GM19455 (cell line): ENCODE measurements around the gene B2M.
"Not testable (repeated sequence)": the region's sequence is repeated elsewhere in the genome, so short reads cannot be mapped to it uniquely, and the experiment has no call there.

Source experiments
- ATAC-seq: cut with Tn5 transposase; IDR thresholded peaks from one replicate; pipeline ENCODE4 v1.9.1; 2021; ENCODE audit not compliant: unreplicated experiment

The B2M gene

DNA sequence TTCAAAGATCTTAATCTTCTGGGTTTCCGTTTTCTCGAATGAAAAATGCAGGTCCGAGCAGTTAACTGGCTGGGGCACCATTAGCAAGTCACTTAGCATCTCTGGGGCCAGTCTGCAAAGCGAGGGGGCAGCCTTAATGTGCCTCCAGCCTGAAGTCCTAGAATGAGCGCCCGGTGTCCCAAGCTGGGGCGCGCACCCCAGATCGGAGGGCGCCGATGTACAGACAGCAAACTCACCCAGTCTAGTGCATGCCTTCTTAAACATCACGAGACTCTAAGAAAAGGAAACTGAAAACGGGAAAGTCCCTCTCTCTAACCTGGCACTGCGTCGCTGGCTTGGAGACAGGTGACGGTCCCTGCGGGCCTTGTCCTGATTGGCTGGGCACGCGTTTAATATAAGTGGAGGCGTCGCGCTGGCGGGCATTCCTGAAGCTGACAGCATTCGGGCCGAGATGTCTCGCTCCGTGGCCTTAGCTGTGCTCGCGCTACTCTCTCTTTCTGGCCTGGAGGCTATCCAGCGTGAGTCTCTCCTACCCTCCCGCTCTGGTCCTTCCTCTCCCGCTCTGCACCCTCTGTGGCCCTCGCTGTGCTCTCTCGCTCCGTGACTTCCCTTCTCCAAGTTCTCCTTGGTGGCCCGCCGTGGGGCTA, at the start of gene B2M, which contains the start of gene PATL2:
TSS of gene B2M (plus strand) at position 422 of the 647 bp plus-strand sequence. CDS start at position 452, 30 bp downstream.
TSS of gene PATL2 (minus strand) at position 228 of the 647 bp plus-strand sequence. CDS start 34,833 bp downstream, outside the sequence.
- ATAC-seq = peak; percentile 80

DNA sequence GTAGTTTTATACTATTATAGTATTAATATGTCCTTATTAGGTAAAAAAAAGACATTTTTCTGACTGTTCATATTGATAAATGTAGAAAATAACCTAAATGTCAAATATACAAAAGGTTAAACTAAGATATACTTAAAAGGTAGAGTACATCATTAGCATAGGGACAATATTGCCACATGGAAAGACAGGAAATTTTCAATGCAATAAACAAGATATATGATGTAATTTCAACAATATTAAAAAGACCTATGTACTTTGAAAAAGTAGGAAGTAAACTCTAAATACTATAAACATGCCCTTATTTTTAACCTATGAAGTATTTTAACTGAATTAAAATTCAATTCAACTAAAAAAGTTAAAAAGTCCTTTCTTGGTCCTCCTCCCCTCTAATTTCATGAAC, 49.7 kb upstream of the B2M start:
- ATAC-seq = no peak

DNA sequence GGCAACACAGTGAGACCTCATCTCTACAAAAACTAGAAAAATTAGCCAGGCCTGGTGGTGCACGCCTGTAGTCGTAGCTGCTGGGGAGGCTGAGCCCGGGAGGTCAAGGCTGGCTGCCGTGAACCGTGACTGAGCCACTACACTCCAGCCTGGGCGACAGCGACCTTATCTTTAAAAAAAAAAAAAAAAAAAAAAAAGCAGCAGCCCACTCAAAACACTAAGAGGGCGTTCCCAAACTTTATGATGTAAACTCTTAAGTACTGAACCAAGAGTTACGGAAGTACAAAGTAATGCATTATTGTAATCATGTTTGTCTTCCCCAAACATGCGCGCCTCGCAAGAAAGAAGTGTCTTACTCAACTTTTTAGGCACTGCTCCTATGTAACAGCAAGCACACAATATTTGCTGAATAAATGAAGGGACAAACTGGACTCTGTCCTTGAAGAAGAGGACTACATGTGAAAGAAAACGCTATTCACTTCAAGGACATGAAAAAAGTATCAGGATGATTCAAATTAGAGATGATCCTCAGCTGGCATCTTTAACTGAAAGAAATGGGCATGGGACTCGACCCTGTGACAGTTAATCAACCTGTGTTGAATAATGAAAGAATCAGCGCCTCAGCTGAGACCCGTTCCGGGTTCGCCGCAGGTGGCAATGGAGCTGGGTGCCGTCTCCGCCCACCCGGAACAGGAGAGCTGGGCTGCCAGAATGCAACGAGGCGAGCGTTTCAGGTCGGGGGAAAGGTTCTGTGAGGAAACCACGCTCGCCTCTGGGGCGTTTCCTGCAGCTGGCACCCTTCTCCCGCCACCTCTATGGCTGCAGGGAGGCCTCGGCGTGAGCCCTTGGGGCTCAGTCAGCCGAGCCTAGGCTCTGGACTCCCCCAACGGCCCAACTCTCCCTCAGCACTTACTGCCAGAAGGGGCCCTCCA, 48.6 kb upstream of the B2M start:
- ATAC-seq = peak; percentile 55

DNA sequence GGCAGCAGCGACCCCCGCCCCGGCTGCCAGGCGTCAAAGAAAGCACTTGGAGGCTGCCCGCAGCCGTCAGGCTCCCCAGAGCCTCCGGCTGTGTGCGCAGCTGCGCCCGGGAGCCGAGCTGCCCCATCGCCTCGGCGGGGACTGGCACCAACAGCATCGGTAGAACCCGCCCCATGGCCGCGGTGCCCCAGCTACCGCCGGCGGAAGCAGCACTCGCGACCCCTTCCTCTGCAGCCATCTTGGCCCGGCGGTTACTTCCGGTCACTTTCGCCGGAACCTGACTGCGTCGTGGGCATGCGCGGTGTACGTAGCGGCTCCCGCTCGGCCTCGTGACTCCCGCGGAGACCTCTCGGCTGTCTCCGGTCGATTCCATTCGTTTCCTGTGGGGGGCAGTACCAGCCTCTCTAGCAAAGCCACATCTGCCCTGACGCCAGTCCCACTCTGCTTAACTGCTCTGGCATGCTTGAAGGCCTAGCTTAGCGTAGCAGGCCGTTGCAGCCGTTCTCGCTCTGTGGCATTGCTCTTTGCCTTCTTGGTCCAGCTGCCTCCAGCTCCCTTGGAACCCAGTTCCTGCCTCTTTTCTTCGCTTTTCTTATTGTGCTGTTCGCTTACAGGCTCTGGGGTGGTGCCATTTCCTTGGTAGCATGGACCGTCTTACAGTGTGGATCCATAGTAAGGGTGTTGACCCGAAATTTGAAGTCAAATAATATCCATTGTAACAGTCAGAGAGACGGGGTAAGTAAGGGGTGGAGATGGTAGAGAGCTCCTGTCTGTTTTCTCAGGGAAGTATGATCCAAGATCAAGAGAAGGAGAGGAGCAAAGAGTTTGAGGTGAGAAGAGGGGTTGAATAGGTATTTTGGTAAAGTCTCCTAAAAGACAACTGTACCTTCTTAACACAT, 47.7 kb upstream of the B2M start, which contains the start of gene SPG11:
TSS of gene SPG11 (minus strand) at position 253 of the 899 bp plus-strand sequence. CDS start at position 238, 15 bp downstream.
- peak; percentile 73 for ATAC-seq

DNA sequence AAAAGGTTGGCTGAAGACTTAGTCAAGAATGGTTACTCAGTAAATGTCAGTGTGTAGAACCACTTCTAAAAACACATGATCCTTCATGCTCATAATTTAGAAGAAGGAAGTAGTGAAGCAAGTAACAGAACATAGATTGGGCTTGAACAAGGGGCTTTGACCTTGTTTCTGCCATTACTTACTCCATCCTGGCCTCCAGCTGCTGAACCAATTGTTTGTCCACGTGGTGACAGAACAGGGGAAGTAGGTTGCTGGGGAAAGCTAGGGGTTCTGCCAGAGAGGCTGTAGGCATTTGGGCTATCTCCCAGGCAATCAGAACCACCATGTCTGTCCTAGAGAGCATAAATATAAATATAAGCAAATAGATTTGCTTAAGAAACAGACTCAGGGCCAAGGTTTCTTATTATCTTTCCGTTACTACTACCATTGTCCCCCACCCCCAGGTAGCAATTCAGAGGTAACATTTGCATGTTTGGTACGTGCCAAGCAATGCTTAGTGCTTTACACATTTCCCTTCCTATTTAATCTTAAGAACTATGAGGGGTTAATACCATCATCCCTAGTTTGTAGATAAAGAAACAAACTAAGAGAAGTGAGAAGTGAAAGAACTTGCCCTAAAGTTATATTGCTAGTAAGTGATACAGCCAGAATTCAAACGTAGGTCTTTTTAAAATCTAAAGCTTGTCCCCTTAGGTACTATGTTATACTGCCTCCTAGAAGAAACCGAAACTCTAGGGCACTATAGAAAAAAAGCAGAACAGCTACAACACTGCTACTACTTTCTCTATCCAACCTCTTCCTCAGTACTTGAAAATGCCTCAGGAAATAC, 44.9 kb upstream of the B2M start:
- ATAC-seq = no peak

DNA sequence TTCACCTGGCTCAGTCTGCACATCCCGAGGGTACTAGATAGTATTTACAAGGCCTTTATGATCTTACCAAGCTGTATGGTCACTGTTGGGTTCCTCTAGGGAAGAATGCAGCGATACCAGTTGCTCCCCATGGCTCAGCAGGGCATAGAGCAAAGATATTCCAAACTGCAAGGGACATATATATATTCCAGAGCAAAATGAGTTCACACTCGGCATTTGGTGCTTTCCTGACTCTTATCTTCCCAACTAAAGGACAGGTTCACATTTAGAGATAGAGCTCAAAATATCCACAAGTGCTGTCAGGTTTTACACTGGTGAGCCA, 44.3 kb upstream of the B2M start:
- ATAC-seq = no peak

DNA sequence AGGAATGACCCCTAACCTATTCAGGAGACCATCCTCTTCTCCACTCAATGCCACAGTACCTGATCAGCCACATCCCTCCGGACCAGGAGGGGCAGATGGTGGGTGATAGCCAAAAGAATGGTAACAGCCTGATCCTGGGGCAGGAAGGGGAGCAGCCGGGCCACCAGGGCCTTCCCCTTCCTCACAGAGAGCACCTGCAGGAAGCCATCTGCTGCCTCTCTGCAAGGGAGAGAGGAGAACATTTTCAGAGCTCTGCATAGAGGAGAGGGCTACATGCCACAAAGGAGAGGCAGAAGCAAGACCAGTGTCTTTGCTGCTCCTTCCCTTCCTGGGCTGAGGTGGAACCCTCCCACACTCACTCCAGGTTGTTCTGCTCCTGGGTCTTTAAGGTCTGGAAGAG, 42.4 kb upstream of the B2M start:
- ATAC-seq = no peak

DNA sequence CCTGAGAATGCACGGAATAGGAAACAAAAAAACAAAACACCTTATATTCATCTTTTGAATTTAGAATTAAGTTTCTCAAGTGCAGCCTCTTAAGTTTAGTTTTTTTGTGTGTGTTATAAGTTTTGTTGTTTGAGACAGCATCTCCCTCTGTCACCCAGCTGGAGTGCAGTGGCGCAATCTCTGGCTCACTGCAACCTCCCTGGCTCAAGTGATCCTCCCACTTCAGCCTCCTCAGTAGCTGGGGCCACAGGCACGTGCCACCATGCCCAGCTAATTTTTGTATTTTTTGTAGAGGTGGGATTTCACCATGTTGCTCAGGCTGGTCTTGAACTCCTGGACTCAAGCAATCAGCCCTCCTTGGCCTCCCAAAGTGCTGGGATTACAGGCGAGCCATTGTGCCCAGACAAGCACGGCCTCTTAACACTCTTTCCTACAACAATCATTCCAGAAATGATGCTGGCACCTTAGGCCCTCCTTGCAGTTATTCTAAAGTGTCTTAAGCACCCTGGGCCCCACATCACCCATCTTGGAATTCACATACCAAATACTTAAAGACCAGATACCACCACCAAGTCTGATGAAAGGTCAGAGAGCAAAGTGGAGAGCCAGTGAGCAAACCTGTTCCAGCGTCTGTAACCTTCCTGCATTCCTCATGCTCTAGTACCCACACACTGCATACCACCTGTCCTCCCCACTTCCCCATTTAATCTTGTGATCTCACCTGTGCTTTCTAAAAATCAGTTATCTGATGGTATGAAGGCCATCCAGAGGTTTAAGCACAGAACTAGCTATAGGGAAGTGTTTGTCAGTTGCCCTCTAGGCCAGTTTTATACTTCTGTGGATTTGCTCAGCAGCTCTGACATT, 41.0 kb upstream of the B2M start:
- ATAC-seq = no peak

DNA sequence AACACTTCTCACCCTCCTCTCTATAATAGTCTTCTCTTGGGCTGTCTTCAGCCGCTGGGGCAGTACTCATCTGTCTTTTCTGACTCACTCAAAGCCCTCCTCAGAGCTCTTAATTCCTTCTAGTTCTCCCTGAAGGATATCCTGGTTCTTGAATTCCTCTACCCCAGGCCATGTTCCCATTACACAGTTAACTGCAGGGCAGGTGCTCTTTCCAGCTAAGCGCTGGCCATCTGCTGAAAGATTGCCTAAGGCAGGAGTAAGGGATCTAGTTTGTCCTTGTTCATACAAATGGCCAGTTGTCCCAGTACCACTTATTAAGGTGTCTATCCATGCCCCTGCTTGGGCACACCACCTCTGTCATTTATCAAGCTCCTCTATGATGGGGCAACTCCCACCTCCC, 37.7 kb upstream of the B2M start:
- ATAC-seq = no peak

DNA sequence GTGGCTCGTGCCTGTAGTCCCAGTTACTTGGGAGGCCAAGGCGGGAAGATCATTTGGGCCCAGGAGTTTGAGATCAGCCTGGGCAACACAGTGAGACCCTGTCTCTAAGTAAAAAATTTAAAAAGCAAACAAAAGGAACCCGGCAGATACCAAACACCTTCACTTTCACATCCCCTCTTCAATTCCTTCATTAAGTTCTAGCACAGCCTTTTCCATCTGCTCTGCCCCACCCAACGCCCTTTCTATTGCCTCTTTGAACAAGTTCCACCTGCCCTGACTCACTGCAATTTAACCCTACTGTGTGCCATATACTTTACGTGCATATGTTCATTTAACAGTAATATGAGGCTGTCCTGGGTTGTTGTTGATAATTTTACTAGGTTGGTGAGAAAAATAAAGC, 35.4 kb upstream of the B2M start:
- no peak for ATAC-seq

DNA sequence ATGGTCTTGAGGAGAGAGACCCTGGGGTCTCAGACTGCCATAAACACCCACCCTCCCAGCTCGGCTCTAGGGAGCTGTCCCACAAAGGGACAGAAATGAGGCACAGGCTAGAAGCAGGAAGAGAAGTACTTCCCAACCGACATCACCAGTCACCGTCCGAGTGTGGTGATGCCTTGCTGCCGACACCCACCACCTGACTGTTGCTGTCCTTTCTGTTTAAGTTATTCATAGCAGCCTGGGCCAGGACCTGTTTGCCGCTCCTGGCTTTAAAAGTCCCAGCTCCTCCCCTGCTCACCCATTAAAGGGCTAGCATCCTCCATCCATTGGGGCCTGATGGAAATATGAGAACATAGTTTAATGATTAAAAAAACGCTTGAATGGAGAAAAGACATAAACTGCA, 34.6 kb upstream of the B2M start:
- ATAC-seq = no peak

DNA sequence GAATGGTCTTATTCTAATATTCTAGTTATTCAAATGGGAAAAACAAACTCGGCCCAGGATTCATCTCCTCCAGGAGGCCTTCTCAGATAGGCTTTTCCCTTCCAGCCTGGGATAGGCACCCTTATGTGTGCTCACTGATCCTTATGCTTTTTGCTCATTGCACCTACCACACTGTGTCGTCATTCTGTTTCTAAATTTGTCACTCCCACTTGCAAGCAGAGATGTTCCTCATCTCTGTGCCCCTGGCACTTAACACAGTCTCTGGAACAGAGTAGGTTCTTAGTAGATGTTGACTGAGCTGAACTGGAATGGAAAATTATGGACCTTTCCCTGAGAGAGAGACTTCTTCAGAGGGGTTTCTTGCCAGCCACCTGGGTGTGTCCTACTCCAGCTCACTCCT, 29.1 kb upstream of the B2M start:
- no peak for ATAC-seq

DNA sequence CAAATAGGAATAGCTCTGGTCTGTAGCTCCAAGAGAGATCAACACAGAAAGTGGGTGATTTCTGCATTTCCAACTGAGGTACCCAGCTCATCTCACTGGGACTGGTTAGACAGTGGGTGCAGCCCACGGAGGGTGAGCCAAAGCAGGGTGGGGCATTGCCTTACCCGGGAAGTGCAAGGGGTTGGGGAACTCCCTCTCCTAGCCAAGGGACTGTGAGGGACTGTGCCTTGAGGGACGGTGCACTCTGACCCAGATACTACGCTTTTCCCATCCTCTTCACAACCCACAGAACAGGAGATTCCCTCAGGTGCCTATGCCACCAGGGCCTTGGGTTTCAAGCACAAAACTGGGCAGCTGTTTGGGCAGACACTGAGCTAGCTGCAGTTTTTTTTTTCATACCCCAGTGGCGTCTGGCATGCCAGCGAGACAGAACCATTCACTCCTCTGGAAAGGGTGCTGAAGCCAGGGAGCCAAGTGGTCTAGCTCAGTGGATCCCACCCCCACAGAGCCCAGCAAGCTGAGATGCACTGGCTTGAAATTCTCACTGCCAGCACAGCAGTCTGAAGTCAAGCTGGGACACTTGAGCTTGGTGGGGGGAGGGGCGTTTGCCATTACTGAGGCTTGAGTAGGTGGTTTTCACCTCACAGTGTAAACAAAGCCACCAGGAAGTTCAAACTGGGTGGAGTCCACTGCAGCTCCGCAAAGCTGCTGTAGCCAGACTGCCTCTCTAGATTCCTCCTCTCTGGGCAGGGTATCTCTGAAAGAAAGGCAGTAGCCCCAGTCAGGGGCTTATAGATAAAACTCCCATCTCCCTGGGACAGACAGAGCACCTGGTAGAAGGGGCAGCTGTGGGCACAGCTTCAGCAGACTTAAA, 28.3 kb upstream of the B2M start:
- ATAC-seq = not testable (repeated sequence)

DNA sequence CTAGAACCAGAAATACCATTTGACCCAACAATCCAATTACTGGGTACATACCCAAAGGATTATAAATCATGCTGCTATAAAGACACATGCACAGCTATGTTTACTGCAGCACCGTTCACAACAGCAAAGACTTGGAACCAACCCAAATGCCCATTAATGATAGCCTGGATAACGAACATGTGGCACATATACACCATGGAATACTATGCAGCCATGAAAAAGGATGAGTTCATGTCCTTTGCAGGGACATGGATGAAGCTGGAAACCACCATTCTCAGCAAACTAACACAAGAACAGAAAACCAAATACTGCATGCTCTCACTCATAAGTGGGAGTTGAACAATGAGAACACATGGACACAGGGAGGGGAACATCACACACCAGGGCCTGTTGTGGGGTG, 22.0 kb upstream of the B2M start:
- ATAC-seq = not testable (repeated sequence)

DNA sequence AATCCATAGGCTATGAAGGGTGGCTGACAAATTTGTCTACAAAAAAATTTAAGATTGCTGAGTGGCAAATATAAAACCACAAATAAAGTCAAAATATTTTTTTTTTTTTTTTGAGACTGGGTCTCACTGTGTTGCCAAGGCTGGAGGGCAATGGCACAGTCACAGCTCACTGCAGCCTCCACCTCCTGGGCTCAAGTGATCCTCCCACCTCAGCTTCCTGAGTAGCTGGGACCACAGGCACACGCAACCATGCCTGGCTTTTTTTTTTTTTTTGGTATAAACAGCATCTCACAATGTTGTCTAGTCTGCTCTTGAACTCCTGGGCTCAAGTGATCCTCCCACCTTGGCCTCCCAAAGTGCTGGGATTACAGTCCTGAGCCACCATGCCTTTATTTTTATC, 21.1 kb upstream of the B2M start:
- not testable (repeated sequence) for ATAC-seq

DNA sequence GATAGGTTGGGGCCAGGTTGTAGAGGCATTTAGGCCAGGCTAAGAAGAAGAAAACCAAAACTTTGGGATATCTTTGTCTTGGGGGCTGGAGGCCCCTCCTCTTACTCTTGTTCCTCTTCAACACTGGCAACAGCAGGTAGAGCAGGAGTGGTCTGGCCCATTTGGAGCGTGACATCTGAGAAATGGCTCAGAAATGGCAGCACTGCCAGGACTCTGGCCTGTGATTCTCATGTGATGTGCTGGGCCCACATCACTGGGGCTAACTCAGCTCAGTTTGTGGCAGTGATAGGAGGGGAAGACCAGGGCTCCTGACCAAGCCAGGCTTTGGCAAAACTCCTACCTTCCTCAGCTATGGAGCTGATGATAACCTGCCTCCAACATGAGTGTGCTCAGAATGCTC, 18.7 kb upstream of the B2M start:
- ATAC-seq = no peak

DNA sequence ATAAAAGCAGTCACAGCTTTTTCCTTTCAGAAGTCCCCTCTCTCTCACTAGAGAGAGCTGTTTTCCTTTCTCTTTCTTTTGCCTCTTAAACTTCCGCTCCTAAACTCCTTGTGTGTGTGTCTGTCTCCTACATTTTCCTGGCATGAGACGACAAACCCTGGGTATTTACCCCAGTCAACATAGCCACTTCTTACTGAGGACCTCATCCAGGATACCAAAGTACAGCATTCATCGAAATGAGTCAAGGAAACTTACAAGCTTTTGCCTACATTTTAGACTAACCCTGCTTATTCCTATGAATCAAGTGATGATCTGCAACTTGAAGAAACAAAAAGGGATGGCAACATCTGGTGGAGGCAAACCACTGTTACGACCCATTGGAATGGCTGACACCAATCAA, 16.9 kb upstream of the B2M start:
- ATAC-seq = no peak

DNA sequence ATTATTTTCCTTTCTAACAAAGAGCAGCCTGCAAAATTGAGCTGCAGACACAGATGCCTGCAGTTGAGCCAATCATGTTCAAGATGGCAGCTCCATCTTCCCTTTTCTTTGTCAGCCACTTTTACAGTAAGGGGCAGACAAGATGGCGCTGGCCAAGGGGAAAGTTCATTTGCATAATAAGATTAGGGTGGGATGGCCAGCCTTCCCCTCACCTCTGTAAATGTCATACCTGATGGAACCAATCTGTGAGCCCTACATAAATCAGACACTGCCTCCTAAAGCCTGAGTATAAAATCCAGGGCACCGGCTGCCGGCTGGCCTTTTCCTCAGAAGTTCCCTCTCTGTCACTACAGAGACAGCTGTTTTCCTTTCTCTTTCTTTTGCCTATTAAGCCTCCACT, 16.0 kb upstream of the B2M start:
- ATAC-seq = no peak
